GM12878 (cell line): ENCODE measurements around the gene SMIM13. TPM values are rescaled to one million over a fixed set of nuclear protein-coding genes. Genes with fewer than 3 reads are reported as not detected.

Source experiments
- ATAC-seq: fragments of 200-7000 bp; cut with Tn5 transposase; 3 replicates; pipeline ENCODE4 v1.9.1; 2020; ENCODE audit warnings: mild to moderate bottlenecking, moderate library complexity
- BruUV-seq: library from RNA; stranded (reverse); fragments of 400-500 nt; replicated peaks from 2 replicates; lab custom pipeline; 2021; lab: Mats Ljungman, UMichigan
- CTCF ChIA-PET: fragments of 300-600 bp; sonication (Branson Sonifier 250); formaldehyde crosslinking; extraction: SDS; loops from one replicate; lab custom pipeline; 2021; ENCODE audit warnings: inconsistent platforms; lab: Yijun Ruan, JAX
- POLR2A ChIA-PET: fragments of 350-600 bp; formaldehyde crosslinking; extraction: SDS; loops from one replicate; lab custom pipeline; 2021; ENCODE audit warnings: inconsistent platforms; lab: Charles Lee
- RAD21 ChIA-PET: fragments of 300-600 bp; sonication (Branson Sonifier 250); formaldehyde crosslinking; loops from one replicate; lab custom pipeline; 2023; ENCODE audit warnings: antibody characterized with exemption; ENCODE audit not compliant: unreplicated experiment; lab: Charles Lee
- SMC1A ChIA-PET: fragments of 300-600 bp; sonication (Branson Sonifier 250); formaldehyde crosslinking; loops from one replicate; lab custom pipeline; 2023; ENCODE audit not compliant: unreplicated experiment, uncharacterized antibody; lab: Charles Lee
- DNase-seq: peaks from one replicate; pipeline ENCODE4 v3.0.0-alpha.2; 2011; ENCODE audit warnings: low read depth, low spot score
- FAIRE-seq: peaks from 3 replicates; lab custom pipeline; 2011; peaks lifted over from hg19 to GRCh38; lab: Jason Lieb, UNC
- H2AFZ ChIP-seq: 2 replicates; pipeline ENCODE4 v1.6.0; 2011; ENCODE audit warnings: low read depth, low read length, control low read depth; ENCODE audit not compliant: control insufficient read depth
- H3K27ac ChIP-seq: 2 replicates; pipeline ENCODE4 v1.5.1; 2011; ENCODE audit warnings: control low read depth; ENCODE audit not compliant: control insufficient read depth, insufficient read depth
- H3K27me3 ChIP-seq, 2 experiments: replicated peaks in 1 of 2; 2 replicates each; pipeline versions ENCODE4 v1.6.0 to v1.6.1; 2011; ENCODE audit warnings: low read length in 1 of 2; ENCODE audit not compliant: control insufficient read depth in 2 of 2, insufficient read depth in 2 of 2
- H3K36me3 ChIP-seq, 2 experiments: 2 replicates each; pipeline ENCODE4 v1.5.1; 2011; ENCODE audit warnings: low read length in 1 of 2; ENCODE audit not compliant: control insufficient read depth in 2 of 2, insufficient read depth in 2 of 2
- H3K4me1 ChIP-seq: 2 replicates; pipeline ENCODE4 v1.6.1; 2011; ENCODE audit warnings: mild to moderate bottlenecking, low read length, moderate library complexity, mixed read lengths; ENCODE audit not compliant: control insufficient read depth, insufficient read depth
- H3K4me2 ChIP-seq: 2 replicates; pipeline ENCODE4 v1.6.0; 2011; ENCODE audit warnings: control low read depth; ENCODE audit not compliant: control insufficient read depth, insufficient read depth
- H3K4me3 ChIP-seq: fragments of 200-600 bp; sonication (generic); 2 replicates; pipeline ENCODE4 v1.5.1; 2016
- H3K79me2 ChIP-seq: 2 replicates; pipeline ENCODE4 v1.6.0; 2011; ENCODE audit warnings: low read length; ENCODE audit not compliant: control insufficient read depth, insufficient read depth
- H3K9ac ChIP-seq: 2 replicates; pipeline ENCODE4 v1.8.0; 2011; ENCODE audit warnings: low read length, control low read depth, mixed read lengths; ENCODE audit not compliant: control insufficient read depth, insufficient read depth
- H3K9me3 ChIP-seq: replicated peaks from 3 replicates; pipeline ENCODE4 v1.5.1; 2011; ENCODE audit warnings: mild to moderate bottlenecking, low read length; ENCODE audit not compliant: control insufficient read depth, insufficient read depth
- H4K20me1 ChIP-seq: 2 replicates; pipeline ENCODE4 v1.6.0; 2011; ENCODE audit not compliant: control insufficient read depth, insufficient read depth
- CBFB ChIP-seq: IDR thresholded peaks from 2 replicates; pipeline ENCODE4 v1.6.1; 2016; ENCODE audit warnings: antibody characterized with exemption, low read depth
- CBX3 ChIP-seq: fragments of 200-600 bp; sonication (generic); IDR thresholded peaks from 2 replicates; pipeline ENCODE4 v1.6.1; 2016; ENCODE audit warnings: low read depth, borderline replicate concordance
- CBX5 ChIP-seq: sonication (generic); IDR thresholded peaks from 2 replicates; pipeline ENCODE4 v1.6.1; 2016; ENCODE audit warnings: low read depth, moderate library complexity, mild to moderate bottlenecking, inconsistent platforms
- CHD4 ChIP-seq: fragments of 200-600 bp; sonication (generic); IDR thresholded peaks from 2 replicates; pipeline ENCODE4 v1.6.1; 2016; ENCODE audit warnings: mild to moderate bottlenecking
- DPF2 ChIP-seq: fragments of 450-650 bp; IDR thresholded peaks from 2 replicates; pipeline ENCODE4 v1.6.1; 2017; ENCODE audit warnings: mild to moderate bottlenecking
- HCFC1 ChIP-seq: fragments of 150-350 bp; IDR thresholded peaks from 2 replicates; pipeline ENCODE4 v1.6.1; 2014; ENCODE audit warnings: low read length
- HDAC2 ChIP-seq: fragments of 200-600 bp; sonication (generic); IDR thresholded peaks from 2 replicates; pipeline ENCODE4 v1.6.1; 2017
- HSF1 ChIP-seq: fragments of 150-350 bp; IDR thresholded peaks from 2 replicates; pipeline ENCODE4 v1.6.1; 2014; ENCODE audit warnings: mild to moderate bottlenecking, low read depth, low read length
- IRF3 ChIP-seq: fragments of 450-650 bp; IDR thresholded peaks from 2 replicates; pipeline ENCODE4 v1.6.1; 2014; ENCODE audit warnings: mild to moderate bottlenecking
- KDM1A ChIP-seq: fragments of 200-600 bp; sonication (generic); IDR thresholded peaks from 2 replicates; pipeline ENCODE4 v1.6.1; 2016; ENCODE audit warnings: borderline replicate concordance
- LARP7 ChIP-seq: fragments of 450-650 bp; IDR thresholded peaks from 2 replicates; pipeline ENCODE4 v1.6.1; 2017; ENCODE audit warnings: mild to moderate bottlenecking
- NRF1 ChIP-seq: conservative IDR thresholded peaks from 2 replicates; pipeline ENCODE4 v1.6.1; 2011; ENCODE audit warnings: mild to moderate bottlenecking, low read depth, low read length, improper control_type of control experiment
- PAX8 ChIP-seq: fragments of 450-650 bp; IDR thresholded peaks from 2 replicates; pipeline ENCODE4 v1.6.1; 2017; ENCODE audit warnings: mild to moderate bottlenecking, moderate library complexity
- RCOR1 ChIP-seq: conservative IDR thresholded peaks from 2 replicates; pipeline ENCODE4 v1.6.1; 2012; ENCODE audit warnings: low read depth, low read length, improper control_type of control experiment
- TCF3 ChIP-seq: IDR thresholded peaks from 2 replicates; pipeline ENCODE4 v1.6.1; 2012; ENCODE audit warnings: low read depth, mild to moderate bottlenecking, low read length, borderline replicate concordance; ENCODE audit not compliant: insufficient read depth
- ZNF217 ChIP-seq: fragments of 450-650 bp; IDR thresholded peaks from 2 replicates; pipeline ENCODE4 v1.6.1; 2017; ENCODE audit warnings: antibody characterized with exemption, mild to moderate bottlenecking
- WGBS: methylation state at CpG from one replicate; pipeline ENCODE4 v1.1.6; 2016; ENCODE audit warnings: low lambda C conversion rate; ENCODE audit not compliant: insufficient replicate concordance, insufficient coverage; ENCODE audit errors: missing lambda C conversion rate; 5-methylcytosine and 5-hydroxymethylcytosine counted together
- in situ Hi-C: fragments of 300-500 bp; cut with MboI; formaldehyde crosslinking; loops from 9 replicates; pipeline ENCODE4 v1.14.3; 2018; ENCODE audit warnings: mixed read lengths
- intact Hi-C: fragments of 100-400 bp; cut with micrococcal nuclease; formaldehyde crosslinking; loops from one replicate; pipeline ENCODE4 v1.14.2; 2022; ENCODE audit not compliant: unreplicated experiment
- polyA plus RNA-seq, 11 experiments: library from polyadenylated mRNA; depleted of rRNA in 4 of 11; unstranded in 6 of 11; stranded (reverse) in 5 of 11; fragments of >200 nt; fragmentation: Nextera tagmentation in 4 of 11; fragmentation: Illumina TruSeq in 1 of 11; extraction: Ambion mirVana in 4 of 11; extraction: Trizol in 1 of 11; gene quantifications; 1 replicate in 1 of 11; 2 replicates in 10 of 11; pipeline versions ENCODE4 v1.2.1 to v1.2.3, GENCODE V29; 2011 to 2016; ENCODE audit warnings: inconsistent platforms in 2 of 11, missing spikeins in 2 of 11, low read depth in 1 of 11
- total RNA-seq, 4 experiments: library from RNA; depleted of rRNA in 3 of 4; stranded (reverse); fragments of >200 nt in 3 of 4; fragmentation: Illumina TruSeq in 1 of 4; extraction: Trizol in 1 of 4; gene quantifications; 2 replicates each; pipeline versions ENCODE4 v1.2.1 to v1.2.3, GENCODE V29; 2013 to 2021
- TF ChIP-seq, protein P1 (sequence below): IDR thresholded peaks from 2 replicates; pipeline ENCODE4 v1.6.1; 2011; ENCODE audit warnings: low read depth, mild to moderate bottlenecking, low read length, moderate library complexity, borderline replicate concordance; ENCODE audit errors: extremely low read depth

SMIM13 gene
- total and polyA plus RNA-seq, 10 of the 15 experiments (the other 5 are each of a cell fraction or from before 2014, with no cell fraction given), result 2.0 to 8.5 (median 4.7) TPM

DNA sequence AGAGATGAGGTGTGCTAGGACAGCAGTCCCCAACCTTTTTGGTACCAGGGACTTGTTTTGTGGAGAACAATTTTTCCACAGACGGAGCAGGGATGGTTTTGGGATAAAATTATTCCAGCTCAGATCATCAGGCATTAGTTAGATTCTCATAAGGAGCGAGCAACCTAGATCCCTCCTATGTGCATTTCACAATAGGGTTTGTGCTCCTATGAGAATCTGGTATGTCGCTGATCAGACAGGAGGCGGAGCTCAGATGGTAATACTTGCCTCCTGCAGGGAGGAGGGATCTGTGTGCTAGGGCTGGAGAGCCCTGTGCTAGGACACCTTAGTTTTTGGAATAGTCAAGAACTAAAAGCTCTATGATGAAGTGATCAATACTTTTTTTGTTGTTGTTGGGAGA, 2.5 kb downstream of the SMIM13 start:
- ChIA-PET RAD21 (interaction anchor here (0.9 to 3.7 kb wide), 7 partner anchors 11 to 480 kb away, joined by 3 to 16 read pairs (median 5); no protein-coding TSS in a partner anchor), SMC1A (interaction anchor here (0.7 to 3.7 kb wide), 10 partner anchors 10 to 448 kb away, joined by 3 to 20 read pairs (median 3); no protein-coding TSS in a partner anchor), POLR2A (interaction anchor here (0.5 to 2.1 kb wide), 4 partner anchors 11 to 463 kb away, joined by 3 to 11 read pairs (median 4); partner anchors contain the start of gene NEDD9), CTCF (interaction anchor here (0.6 to 2.0 kb wide), 9 partner anchors 9 to 479 kb away, joined by 3 to 13 read pairs (median 3); no protein-coding TSS in a partner anchor)
- intact Hi-C loops, result loop anchor here (10.0 kb wide), 1 partner anchor 561 kb away; no protein-coding TSS in a partner anchor
- Histone ChIP-seq H3K79me2 (peaks cover 57% of the 10 kb centered on the region), H3K27ac (no peak overlapping the region; the same call in 1 of the 2 replicates), H3K4me2 (peak overlapping the region; percentile 79), H3K9me3 (no peaks in the 10 kb centered on the region; the same call in none of the 3 replicates), H2AFZ (no peak overlapping the region), H3K9ac (peak overlapping the region; percentile 2; the same call in 1 of the 2 replicates), H3K27me3 (no peaks in the 10 kb centered on the region), H3K4me3 (peak overlapping the region; percentile 81), H3K4me1 (no peaks in the 10 kb centered on the region; the same call in 1 of the 2 replicates), H4K20me1 (no peaks in the 10 kb centered on the region), H3K36me3 (no peaks in the 10 kb centered on the region; a peak in 1 of 4 replicates)
- no TSS peak for BruUV-seq
- FAIRE-seq (no peak), ATAC-seq (peak; percentile 23), DNase-seq (no peak)
- 74% methylated on average over 4 of the region's 4 CpGs for WGBS
- TF ChIP-seq, protein P1, sequence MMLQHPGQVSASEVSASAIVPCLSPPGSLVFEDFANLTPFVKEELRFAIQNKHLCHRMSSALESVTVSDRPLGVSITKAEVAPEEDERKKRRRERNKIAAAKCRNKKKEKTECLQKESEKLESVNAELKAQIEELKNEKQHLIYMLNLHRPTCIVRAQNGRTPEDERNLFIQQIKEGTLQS, result no peak
- no peak for TF ChIP-seq DPF2
- no peak for TF ChIP-seq ZNF217
- TF ChIP-seq TCF3, result no peak
- no peak for TF ChIP-seq NRF1
- TF ChIP-seq HSF1, result no peak
- no peak for TF ChIP-seq CBFB
- no peak for TF ChIP-seq HCFC1
- TF ChIP-seq CHD4, result no peak
- TF ChIP-seq PAX8, result no peak
- TF ChIP-seq KDM1A, result no peak
- no peak for TF ChIP-seq LARP7
- no peak for TF ChIP-seq RCOR1
- TF ChIP-seq IRF3, result no peak
- no peak for TF ChIP-seq CBX3
- no peak for TF ChIP-seq CBX5
- no peak for TF ChIP-seq HDAC2
- in situ Hi-C loops, result no loop called here
